ENCODE data around the gene RPA1.

The RPA1 gene

GRCh38 chr17:1912146-1912545, 82.3 kb downstream of the RPA1 start:
- DNase-seq: no peak

GRCh38 chr17:1913702-1914101, 83.9 kb downstream of the RPA1 start:
- DNase-seq: no peak

- peak; percentile 47 for DNase-seq
Observed at GRCh38 chr17:1914661-1915083, 84.9 kb downstream of the RPA1 start.

- DNase-seq: no peak
Observed at GRCh38 chr17:1915889-1916288, 86.1 kb downstream of the RPA1 start.

GRCh38 chr17:1916316-1916715, 86.5 kb downstream of the RPA1 start:
- no peak for DNase-seq

GRCh38 chr17:1916963-1917715, 87.3 kb downstream of the RPA1 start:
- DNase-seq: peak; percentile 51

GRCh38 chr17:1918346-1919162, 88.7 kb downstream of the RPA1 start:
- peak; percentile 55 for DNase-seq

GRCh38 chr17:1919201-1919600, 89.4 kb downstream of the RPA1 start:
- peak; percentile 75 for DNase-seq

GRCh38 chr17:1920948-1921351, 91.1 kb downstream of the RPA1 start:
- no peak for DNase-seq

- DNase-seq: peak; percentile 66
Observed at GRCh38 chr17:1928976-1929375, 99.2 kb downstream of the RPA1 start.

- DNase-seq: peak; percentile 92
Observed at GRCh38 chr17:1930337-1930645, 100.5 kb downstream of the RPA1 start.

GRCh38 chr17:1931844-1932579, 102.2 kb downstream of the RPA1 start:
- peak; percentile 72 for DNase-seq

- no peak for DNase-seq
Observed at GRCh38 chr17:1933875-1934715, 104.3 kb downstream of the RPA1 start.

GRCh38 chr17:1934901-1935300, 105.1 kb downstream of the RPA1 start:
- peak; percentile 63 for DNase-seq

- DNase-seq: no peak
Observed at GRCh38 chr17:1936766-1937165, 107.0 kb downstream of the RPA1 start.

GRCh38 chr17:1937461-1937860, 107.7 kb downstream of the RPA1 start:
- DNase-seq: no peak

GRCh38 chr17:1939981-1940809, 110.4 kb downstream of the RPA1 start:
- DNase-seq: no peak

GRCh38 chr17:1940810-1941185, 111.0 kb downstream of the RPA1 start:
- peak; percentile 73 for DNase-seq

- peak; percentile 62 for DNase-seq
Observed at GRCh38 chr17:1941272-1942065, 111.7 kb downstream of the RPA1 start.

GRCh38 chr17:1942066-1942365, 112.2 kb downstream of the RPA1 start:
- DNase-seq: no peak
